ENCODE results near the gene ECE1. TPM values are rescaled to one million over a fixed set of nuclear protein-coding genes. Genes with fewer than 3 reads are reported as not detected.

The ECE1 gene
- polyA plus RNA-seq, 1 donor from 2014 or later, result 58.6 TPM

DNA sequence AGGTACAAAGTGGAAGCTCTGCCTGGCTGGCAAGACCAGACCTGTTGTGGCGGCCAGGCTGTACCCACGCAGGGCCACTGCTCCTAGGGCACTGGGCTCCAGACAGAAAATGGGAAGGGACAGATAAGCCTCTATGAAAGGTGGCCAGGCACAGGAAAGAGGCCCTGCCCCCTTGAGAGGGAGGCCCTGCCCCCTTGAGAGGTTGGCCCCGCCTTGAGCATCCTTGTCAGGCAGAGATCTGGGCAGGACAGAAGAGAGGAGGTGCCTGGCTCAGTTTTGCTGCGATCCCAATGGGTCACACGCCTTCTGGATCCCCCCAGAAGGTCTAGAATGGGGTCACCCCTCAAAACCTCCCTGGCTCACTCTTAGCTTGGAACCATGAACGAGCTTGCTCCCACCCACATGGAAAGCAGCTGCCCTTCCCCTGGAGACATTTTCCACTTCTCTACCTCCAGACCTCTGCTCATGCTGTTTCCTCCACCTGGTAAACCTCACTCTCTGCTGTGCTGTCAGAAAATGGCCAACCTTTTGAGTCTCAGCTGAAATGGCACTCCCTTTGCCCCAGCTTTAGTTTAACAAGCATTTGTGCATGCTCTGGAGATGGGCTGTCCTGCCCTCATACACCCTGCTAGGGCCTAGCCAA lies 17.5 kb upstream of the ECE1 start:
- H3K9me3 Mint-ChIP-seq, result no peaks in the 10 kb centered on the region
- no peaks in the 10 kb centered on the region for H3K27me3 Mint-ChIP-seq
- H3K27ac Mint-ChIP-seq, result peak overlapping the region; percentile 4 to 51 (median 39)
- peaks cover 18 to 39% (median 20%) of the 10 kb centered on the region in 3 donors for H3K4me1 Mint-ChIP-seq
- H3K36me3 Mint-ChIP-seq, result peaks cover 10% of the 10 kb centered on the region
- peak overlapping the region in 2 of 4 donors; percentile 12 to 54 for H3K4me3 Mint-ChIP-seq

DNA sequence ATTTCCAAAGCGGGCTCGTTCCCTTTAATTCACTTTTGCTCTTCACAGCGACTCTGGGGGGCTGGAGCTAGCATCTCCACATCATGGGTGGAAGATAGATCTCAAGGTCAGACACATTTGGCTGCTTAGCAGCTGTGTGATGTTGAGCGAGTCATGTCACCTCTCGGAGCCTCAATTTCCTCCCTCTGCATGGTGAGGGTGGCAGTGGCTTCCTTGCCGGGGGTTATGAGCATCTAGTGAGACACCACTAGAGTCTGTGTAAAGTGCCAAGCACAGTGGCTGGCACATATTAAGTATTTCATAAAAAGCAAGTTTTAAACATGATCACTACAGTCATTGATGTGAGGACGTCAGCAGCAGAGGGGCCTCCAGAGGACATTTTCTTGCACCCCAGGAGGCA lies 16.9 kb upstream of the ECE1 start:
- Mint-ChIP-seq H3K9me3 (no peaks in the 10 kb centered on the region), H3K4me3 (peak overlapping the region in 2 of 4 donors; percentile 24 to 34), H3K27me3 (no peaks in the 10 kb centered on the region), H3K4me1 (peaks cover 18 to 41% (median 20%) of the 10 kb centered on the region in 3 donors), H3K27ac (peak overlapping the region; percentile 4 to 51 (median 39)), H3K36me3 (peaks cover 10% of the 10 kb centered on the region)

DNA sequence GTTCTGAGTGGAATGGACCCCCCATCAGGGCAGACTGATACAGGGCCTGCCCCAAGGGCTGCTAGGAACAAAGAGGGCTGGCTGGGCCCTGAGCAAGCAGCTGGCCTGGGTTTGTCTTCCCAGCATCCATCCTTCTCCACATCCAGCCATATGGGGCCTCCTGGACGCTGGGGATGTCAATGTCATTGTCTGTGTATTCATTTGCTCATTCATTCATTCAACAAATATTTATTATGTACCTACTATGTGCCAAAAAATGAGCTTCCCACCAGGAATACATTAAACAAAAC lies 15.6 kb upstream of the ECE1 start:
- Mint-ChIP-seq H3K4me3 (peak overlapping the region in 1 of 4 donors; percentile 21), H3K4me1 (peaks cover 18 to 44% (median 20%) of the 10 kb centered on the region in 3 donors), H3K27ac (no peak overlapping the region), H3K9me3 (no peaks in the 10 kb centered on the region), H3K36me3 (peaks cover 10% of the 10 kb centered on the region), H3K27me3 (no peaks in the 10 kb centered on the region)

DNA sequence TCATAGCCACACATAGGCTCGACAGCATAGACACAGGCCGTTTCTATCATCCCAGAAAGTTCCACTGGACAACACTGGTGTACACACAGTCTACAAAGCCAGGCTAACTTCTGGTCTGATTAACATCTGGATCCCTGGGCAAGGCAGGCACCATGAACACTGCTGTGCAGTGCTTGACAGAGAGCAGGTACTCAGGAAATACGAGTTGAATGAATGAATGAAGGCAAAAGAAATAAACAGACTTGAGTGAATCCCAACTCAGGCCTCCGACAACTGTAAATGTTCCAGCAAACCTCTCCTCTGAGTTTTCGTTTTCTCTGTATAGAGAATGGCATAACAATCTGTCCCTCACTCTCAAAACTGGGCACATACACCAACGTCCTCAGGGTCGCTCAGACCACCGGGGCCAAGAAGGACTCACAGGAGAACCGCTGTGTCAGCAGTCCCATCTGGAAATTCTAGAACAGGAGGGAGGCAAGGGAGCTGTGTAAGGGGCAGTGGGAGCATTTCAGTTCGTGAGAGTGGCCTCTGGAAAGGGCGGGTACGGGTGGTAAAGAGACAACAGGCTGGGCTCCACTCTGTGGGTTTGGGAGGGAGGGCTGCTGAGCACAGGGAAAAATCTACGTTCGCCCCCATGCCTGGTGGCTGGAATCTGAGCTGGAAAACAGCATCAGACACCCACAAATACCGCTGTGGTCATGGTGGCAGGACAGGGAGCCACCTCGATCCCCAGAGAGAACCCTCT lies 15.1 kb upstream of the ECE1 start:
- Mint-ChIP-seq H3K4me1 (peaks cover 22 to 44% (median 25%) of the 10 kb centered on the region in 3 donors), H3K27ac (peak overlapping the region in 2 of 3 donors; percentile 37 to 58), H3K36me3 (peaks cover 7% of the 10 kb centered on the region), H3K9me3 (no peaks in the 10 kb centered on the region), H3K4me3 (no peak overlapping the region), H3K27me3 (no peaks in the 10 kb centered on the region)

DNA sequence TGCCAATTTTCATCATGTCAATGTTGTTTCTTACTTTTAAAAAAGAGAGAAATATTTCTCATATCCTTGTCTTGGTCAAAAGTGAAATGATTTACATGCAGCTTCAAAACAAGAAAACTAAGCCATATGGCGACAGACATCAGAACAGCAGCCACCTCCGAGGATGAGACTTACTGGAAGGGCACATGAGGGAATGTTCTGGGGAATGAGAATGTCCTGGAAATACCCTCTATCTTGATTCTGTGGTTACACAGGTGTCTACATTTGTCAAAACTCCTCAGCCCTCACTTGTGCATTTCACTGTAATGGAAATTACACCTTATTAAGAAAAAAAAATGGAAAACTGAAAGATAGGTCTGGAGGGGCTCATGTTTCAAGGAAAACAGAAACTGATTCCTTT lies 14.2 kb upstream of the ECE1 start:
- Mint-ChIP-seq H3K27ac (peak overlapping the region; percentile 37 to 80 (median 58)), H3K4me3 (peak overlapping the region in 2 of 4 donors; percentile 55 to 79), H3K4me1 (peaks cover 28 to 52% (median 32%) of the 10 kb centered on the region in 3 donors)

DNA sequence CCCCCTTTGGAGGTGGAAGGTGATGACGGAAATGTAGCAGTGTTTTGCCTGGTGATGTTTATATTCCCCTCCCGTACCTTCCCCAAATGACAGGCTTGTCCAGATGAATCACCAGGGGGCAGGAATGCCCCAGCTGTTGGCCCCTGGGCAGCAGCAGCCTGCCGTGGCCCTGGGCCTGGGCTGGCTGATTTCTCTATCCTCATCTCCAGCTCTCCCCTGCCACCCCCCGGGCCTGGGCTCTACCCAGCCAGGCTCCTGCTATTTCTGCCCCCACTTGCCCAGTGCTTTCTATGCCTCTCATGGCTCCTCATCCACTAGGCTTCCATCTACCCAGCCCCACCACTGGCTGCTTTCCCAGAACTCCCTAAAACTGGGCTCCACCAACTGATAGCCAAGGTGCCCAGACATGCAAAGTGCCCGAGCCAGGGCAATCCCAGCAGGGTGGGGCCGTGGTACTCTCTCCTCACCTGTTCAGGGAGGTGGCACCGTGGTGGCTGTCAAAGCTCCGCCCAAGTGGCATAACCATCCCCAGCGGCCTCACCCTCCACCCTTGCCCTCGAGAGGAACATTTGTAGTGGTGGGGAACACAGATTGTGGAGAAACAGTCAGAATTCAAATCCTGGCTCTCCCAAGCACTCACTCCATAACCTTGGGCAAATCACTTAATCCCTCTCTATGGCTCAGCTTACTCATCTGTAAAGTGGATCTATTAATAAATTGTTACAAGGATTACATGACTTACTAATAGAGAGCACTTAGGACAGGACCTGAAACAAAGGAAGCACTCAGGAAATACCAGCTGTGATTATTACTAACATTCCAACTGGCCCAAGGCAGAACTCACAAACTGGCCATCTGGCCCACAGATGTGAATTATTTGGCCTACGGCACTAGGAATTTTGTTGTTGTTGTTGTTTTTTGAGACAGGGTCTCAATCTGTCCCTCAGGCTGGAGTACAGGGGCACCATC lies 12.8 kb upstream of the ECE1 start:
- Mint-ChIP-seq H3K36me3 (peaks cover 7% of the 10 kb centered on the region), H3K27ac (peak overlapping the region in 2 of 3 donors; percentile 53 to 95), H3K4me3 (peak overlapping the region in 2 of 4 donors; percentile 29 to 57), H3K4me1 (peaks cover 33 to 58% (median 37%) of the 10 kb centered on the region in 3 donors), H3K9me3 (no peaks in the 10 kb centered on the region), H3K27me3 (no peaks in the 10 kb centered on the region)

More for the DNA sequence above, 14.2 kb upstream of the ECE1 start:
- Mint-ChIP-seq H3K36me3 (peaks cover 7% of the 10 kb centered on the region), H3K27me3 (no peaks in the 10 kb centered on the region), H3K9me3 (no peaks in the 10 kb centered on the region)

DNA sequence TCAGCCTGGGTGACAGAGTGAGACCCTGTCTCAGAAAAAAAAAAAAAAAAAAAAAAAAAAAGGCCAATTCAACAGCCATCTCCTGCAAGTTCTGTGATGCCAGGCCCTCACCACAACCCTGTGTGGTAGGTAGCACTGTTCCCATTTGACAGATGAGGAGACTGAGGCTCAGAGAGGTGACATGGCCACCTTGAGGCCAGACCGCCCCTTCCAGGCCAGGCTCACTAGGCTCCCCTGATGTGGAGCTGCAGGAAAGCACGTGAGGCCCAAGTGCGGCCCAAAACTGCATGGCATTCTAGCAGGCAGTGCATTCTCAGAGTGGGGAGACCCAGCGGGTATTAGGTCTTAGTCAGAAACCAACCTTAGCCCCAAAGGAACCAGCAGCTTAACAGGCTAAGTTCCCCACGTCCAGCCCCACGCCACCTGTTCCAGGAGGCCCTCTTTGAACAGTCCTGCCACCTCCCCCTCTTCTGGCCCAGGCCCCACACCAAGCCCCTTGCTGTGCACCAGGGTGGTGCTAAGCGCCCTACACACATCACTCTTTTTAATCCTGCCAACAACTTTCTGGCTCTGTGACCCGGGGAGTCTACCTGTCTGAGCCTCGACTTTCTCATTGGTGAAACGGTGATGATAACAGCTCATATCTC lies 11.7 kb upstream of the ECE1 start:
- H3K27me3 Mint-ChIP-seq, result no peaks in the 10 kb centered on the region
- no peak overlapping the region for H3K27ac Mint-ChIP-seq
- H3K4me1 Mint-ChIP-seq, result peaks cover 26 to 54% (median 36%) of the 10 kb centered on the region in 3 donors
- H3K4me3 Mint-ChIP-seq, result peak overlapping the region in 2 of 4 donors; percentile 4 to 20
- H3K36me3 Mint-ChIP-seq, result peaks cover 7% of the 10 kb centered on the region
- H3K9me3 Mint-ChIP-seq, result no peaks in the 10 kb centered on the region

DNA sequence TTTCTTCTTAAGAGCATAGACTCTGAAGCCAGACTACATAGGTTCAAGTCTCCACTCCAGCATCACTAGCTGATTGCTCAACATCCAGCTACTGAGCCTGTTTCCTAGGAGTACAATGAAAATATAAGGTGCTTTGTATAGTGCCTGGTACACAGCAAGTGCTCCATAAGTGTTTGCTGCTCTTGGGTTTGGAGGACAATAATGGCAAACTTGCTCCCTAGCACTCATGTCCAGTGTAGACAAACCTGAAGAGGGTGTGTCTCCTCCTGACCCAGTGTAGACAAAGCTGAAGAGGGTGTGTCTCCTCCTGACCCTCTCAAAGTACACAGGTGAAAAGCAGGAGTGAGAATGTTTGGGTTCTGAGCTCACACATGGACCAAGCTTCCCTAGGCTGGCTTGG lies 10.5 kb upstream of the ECE1 start:
- H3K27ac Mint-ChIP-seq, result peak overlapping the region in 1 of 3 donors; percentile 91
- H3K27me3 Mint-ChIP-seq, result no peaks in the 10 kb centered on the region
- H3K4me3 Mint-ChIP-seq, result peak overlapping the region in 2 of 4 donors; percentile 43 to 74
- H3K9me3 Mint-ChIP-seq, result no peaks in the 10 kb centered on the region
- peaks cover 7% of the 10 kb centered on the region for H3K36me3 Mint-ChIP-seq
- peaks cover 30 to 59% (median 43%) of the 10 kb centered on the region in 3 donors for H3K4me1 Mint-ChIP-seq

DNA sequence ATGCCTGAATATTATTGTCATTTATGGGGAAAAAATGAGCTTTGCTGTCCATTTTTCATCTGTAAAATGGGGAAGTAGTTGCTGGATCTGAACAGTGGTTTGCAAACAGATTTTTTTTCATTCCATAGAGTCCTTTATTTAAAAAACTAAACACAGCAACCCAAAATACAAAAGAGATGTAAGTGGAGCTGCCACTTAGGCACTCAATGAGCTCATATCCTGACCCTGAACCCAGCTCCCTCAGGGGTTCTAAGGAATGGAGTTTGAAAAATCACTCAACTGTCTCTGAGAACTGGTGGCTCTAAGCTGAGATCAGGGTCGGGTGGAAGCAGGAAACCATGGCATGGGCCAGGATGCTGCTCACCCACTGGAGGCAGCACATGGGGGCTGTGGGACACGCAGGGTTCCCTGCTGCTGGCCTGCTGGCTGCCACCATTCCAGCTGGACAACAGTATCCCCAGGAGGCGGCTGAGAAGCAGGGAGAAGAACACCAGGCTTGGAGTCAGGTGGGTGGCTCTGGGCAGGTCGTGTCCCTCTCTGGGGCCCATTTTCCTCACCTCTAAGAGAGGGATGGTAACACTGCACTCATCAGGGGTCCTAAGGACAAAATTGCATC lies 9.6 kb upstream of the ECE1 start:
- no peaks in the 10 kb centered on the region for H3K27me3 Mint-ChIP-seq
- no peaks in the 10 kb centered on the region for H3K9me3 Mint-ChIP-seq
- H3K36me3 Mint-ChIP-seq, result peaks cover 5% of the 10 kb centered on the region
- peak overlapping the region; percentile 83 to 98 (median 91) for H3K27ac Mint-ChIP-seq
- H3K4me1 Mint-ChIP-seq, result peaks cover 31 to 60% (median 43%) of the 10 kb centered on the region in 3 donors
- peak overlapping the region in 3 of 4 donors; percentile 52 to 73 (median 60) for H3K4me3 Mint-ChIP-seq

DNA sequence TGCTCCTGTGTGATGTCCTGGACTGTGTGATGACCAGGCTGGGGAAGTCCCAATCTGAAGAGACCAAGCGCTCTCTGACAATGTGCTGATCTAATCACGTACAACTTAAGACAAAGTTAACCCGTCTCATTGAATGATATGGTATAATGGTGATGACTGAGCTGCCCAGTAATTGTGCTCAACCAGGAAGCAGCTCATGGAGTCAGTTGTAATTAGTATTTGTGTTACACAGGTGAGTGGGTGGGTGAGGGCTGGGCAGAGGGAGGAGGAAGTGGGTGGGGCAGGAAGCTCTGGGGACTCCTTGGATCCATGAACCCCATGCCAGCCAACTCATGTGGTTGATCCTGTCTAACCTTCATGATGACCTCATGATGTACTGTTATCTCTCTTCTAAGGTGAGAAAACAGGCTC lies 8.7 kb upstream of the ECE1 start:
- Mint-ChIP-seq H3K9me3 (no peaks in the 10 kb centered on the region), H3K4me1 (peaks cover 36 to 59% (median 41%) of the 10 kb centered on the region in 3 donors), H3K27me3 (no peaks in the 10 kb centered on the region), H3K27ac (peak overlapping the region; percentile 83 to 98 (median 91)), H3K36me3 (no peaks in the 10 kb centered on the region), H3K4me3 (peak overlapping the region in 2 of 4 donors; percentile 65 to 73)

DNA sequence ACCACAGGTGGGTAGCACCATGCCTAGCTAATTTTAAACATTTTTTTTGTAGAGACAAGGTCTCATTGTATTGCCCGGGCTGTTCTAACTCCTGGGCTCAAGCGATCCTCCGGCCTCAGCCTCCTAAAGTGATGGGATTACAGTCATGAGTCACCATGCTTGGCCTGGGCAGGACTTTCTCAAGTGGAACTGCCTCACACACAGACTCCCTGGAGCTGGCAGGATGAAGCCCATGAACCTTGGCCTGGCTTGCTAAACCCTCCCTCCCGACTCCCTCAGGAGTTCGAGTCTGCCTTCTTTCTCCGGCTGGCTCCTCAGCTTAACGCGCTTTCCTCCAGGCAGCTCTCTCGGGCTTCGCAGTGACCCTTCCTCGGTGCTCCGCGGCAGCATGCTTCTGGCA lies 7.7 kb upstream of the ECE1 start:
- H3K9me3 Mint-ChIP-seq, result no peaks in the 10 kb centered on the region
- peak overlapping the region; percentile 83 to 98 (median 91) for H3K27ac Mint-ChIP-seq
- peak overlapping the region in 3 of 4 donors; percentile 8 to 65 (median 32) for H3K4me3 Mint-ChIP-seq
- no peaks in the 10 kb centered on the region for H3K27me3 Mint-ChIP-seq
- no peaks in the 10 kb centered on the region for H3K36me3 Mint-ChIP-seq
- H3K4me1 Mint-ChIP-seq, result peaks cover 36 to 58% (median 42%) of the 10 kb centered on the region in 3 donors

DNA sequence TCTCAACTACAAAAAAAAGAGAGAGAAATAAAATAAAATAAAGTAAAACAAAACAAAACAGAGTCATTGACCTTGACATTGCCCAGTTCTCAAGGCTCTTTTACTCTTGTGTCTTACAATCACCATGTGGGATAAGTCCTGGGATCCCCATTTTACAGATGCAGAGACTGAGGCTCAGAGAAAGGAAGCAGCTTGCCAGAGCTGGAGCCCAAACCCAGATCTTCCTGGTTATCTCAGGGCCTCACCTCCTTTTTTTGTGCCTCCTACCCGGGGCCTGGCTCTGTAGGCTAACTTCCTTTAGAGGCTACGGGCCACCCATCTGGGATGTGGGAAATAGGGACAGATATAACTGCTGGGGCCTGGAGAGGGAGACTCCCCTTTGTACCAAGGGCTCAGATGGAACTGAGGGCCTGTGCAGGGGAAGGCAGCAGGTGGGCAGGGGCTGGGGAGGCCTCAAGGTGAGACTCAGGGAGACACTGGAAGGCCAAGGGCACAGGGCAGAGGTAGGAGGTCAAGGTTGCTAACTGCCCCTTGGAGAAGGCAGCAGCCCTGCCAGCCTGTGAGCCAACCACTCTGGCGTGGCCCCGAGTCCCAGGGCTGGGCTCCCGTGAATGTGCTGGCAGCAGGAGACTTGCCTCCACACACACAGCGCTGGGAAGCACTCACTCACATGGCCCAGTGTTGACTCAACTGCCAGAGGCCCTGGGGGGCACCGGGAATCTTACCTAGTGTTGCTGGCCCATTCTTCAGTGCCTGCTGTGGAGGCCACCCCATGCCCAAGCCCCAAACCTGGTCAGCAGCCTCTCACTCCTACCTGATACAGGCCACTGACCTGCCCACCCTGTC lies 6.5 kb upstream of the ECE1 start:
- no peaks in the 10 kb centered on the region for H3K27me3 Mint-ChIP-seq
- H3K4me3 Mint-ChIP-seq, result peak overlapping the region in 3 of 4 donors; percentile 57 to 88 (median 81)
- H3K4me1 Mint-ChIP-seq, result peaks cover 42 to 62% (median 48%) of the 10 kb centered on the region in 3 donors
- H3K36me3 Mint-ChIP-seq, result no peaks in the 10 kb centered on the region
- H3K9me3 Mint-ChIP-seq, result no peaks in the 10 kb centered on the region
- peak overlapping the region; percentile 95 to 99 (median 98) for H3K27ac Mint-ChIP-seq

DNA sequence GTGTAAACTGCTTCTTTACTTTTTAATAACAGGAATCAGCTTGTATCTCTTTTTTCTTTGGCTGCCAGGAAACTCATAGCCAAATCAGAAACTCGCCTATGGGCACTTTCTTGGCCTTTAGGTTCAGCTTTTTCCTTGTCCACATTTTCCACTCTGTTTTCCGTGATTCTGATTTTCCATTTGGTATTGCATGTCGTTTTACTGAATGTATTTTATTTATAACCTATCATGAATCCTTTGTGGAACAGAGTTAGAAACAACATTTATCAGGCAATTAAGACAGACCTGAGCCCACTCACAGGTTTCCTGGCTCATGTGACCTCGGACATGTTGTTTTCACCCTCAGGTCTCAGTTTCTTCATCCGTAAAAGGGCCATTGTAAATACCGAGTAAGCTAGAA lies 5.3 kb upstream of the ECE1 start:
- Mint-ChIP-seq H3K9me3 (no peaks in the 10 kb centered on the region), H3K4me1 (peaks cover 44 to 66% (median 52%) of the 10 kb centered on the region in 3 donors), H3K27me3 (no peaks in the 10 kb centered on the region), H3K36me3 (peaks cover 3% of the 10 kb centered on the region), H3K4me3 (peak overlapping the region in 3 of 4 donors; percentile 9 to 88 (median 81)), H3K27ac (peak overlapping the region; percentile 95 to 99 (median 98))

All from IgD-negative memory B cell (primary cell).